Parathyroid adenoma (tissue), 2 donors: Measurements from ENCODE around the gene PLXNA2.

Experiments used
- H2AFZ ChIP-seq: fragments of 300-600 bp; sonication (generic); one replicate; pipeline ENCODE4 v1.7.0; 2017; ENCODE audit warnings: antibody characterized with exemption, mild to moderate bottlenecking
- H3K27ac ChIP-seq: fragments of 300-600 bp; sonication (generic); one replicate; pipeline ENCODE4 v1.7.0; 2017
- H3K27me3 ChIP-seq: fragments of 300-600 bp; sonication (generic); one replicate; pipeline ENCODE4 v1.7.0; 2017; ENCODE audit warnings: low read length; ENCODE audit not compliant: control insufficient read depth, insufficient read depth
- H3K36me3 ChIP-seq: fragments of 300-600 bp; sonication (generic); one replicate; pipeline ENCODE4 v1.7.0; 2017; ENCODE audit warnings: low read length; ENCODE audit not compliant: control insufficient read depth, insufficient read depth
- H3K4me1 ChIP-seq: fragments of 300-600 bp; sonication (generic); one replicate; pipeline ENCODE4 v1.7.0; 2017; ENCODE audit warnings: control low read depth
- H3K4me2 ChIP-seq: fragments of 300-600 bp; sonication (generic); one replicate; pipeline ENCODE4 v1.7.0; 2017; ENCODE audit warnings: low read length
- H3K4me3 ChIP-seq: fragments of 300-600 bp; sonication (generic); one replicate; pipeline ENCODE4 v1.7.0; 2017; ENCODE audit warnings: low read depth, low read length
- H3K79me2 ChIP-seq: fragments of 300-600 bp; sonication (generic); one replicate; pipeline ENCODE4 v1.7.0; 2017; ENCODE audit warnings: control low read depth
- H3K9ac ChIP-seq: fragments of 300-600 bp; sonication (generic); one replicate; pipeline ENCODE4 v1.7.0; 2017; ENCODE audit warnings: mild to moderate bottlenecking
- H3K9me3 ChIP-seq: fragments of 300-600 bp; sonication (generic); one replicate; pipeline ENCODE4 v1.7.0; 2017; ENCODE audit warnings: low read length; ENCODE audit not compliant: control insufficient read depth
- CTCF ChIP-seq: fragments of 300-600 bp; sonication (generic); IDR thresholded peaks from one replicate; pipeline ENCODE4 v1.7.0; 2017; ENCODE audit warnings: antibody characterized with exemption, mild to moderate bottlenecking
- donor health status: primary hyperparathyroidism.

PLXNA2 gene

DNA sequence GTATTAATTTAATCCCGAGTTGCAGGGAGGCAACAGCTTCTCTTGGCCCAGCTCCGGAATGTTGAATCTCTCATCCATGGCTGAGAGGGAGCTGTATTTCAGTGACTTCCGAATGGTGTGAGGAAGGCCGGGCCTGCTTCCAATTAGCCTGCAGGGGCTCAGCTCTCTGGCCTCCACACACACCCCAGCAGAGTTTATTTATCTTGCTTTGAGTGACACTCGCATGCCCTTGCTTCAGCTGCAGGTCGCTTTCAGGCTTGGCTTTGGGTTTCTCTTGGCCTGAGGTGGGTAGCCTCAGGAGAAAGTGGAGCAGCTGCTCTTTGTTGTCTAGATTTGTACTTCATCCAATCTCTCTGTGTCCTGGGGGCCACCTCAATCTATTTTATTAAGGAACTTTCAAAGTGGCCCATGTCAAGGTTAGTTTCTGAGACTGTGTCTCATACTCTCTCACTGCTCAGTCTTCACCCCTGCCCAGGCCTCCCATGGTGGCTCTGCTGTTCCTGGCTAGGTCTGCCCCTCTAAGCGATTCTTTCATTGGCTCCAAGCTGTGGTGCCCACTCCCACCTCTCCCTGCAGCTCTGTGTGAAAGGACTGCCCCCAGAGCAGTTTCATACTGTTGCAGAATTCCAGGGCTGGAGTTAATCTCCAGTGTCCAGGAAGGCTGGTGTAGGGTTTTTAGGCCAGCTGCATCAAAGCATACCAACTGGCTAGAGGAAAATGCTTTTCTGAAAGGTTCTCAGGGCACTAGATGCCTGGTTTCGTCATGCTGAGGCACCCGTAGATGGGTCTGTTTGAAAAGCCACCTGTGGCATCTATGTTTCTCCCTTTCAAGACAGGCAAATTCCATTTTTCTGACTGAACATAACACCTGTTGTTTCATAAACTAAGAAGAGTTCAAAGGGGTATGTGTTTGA, 153.5 kb downstream of the PLXNA2 start:
- no peaks in the 10 kb centered on the region for H3K4me1 ChIP-seq
- H3K4me3 ChIP-seq: no peak overlapping the region
- H3K79me2 ChIP-seq: no peaks in the 10 kb centered on the region
- H3K4me2 ChIP-seq: no peak overlapping the region
- H3K9me3 ChIP-seq: no peaks in the 10 kb centered on the region
- no peak overlapping the region for H3K27ac ChIP-seq
- no peak overlapping the region for H2AFZ ChIP-seq
- no peak for TF ChIP-seq CTCF
- H3K27me3 ChIP-seq: no peaks in the 10 kb centered on the region
- H3K9ac ChIP-seq: no peak overlapping the region
- H3K36me3 ChIP-seq: no peaks in the 10 kb centered on the region

DNA sequence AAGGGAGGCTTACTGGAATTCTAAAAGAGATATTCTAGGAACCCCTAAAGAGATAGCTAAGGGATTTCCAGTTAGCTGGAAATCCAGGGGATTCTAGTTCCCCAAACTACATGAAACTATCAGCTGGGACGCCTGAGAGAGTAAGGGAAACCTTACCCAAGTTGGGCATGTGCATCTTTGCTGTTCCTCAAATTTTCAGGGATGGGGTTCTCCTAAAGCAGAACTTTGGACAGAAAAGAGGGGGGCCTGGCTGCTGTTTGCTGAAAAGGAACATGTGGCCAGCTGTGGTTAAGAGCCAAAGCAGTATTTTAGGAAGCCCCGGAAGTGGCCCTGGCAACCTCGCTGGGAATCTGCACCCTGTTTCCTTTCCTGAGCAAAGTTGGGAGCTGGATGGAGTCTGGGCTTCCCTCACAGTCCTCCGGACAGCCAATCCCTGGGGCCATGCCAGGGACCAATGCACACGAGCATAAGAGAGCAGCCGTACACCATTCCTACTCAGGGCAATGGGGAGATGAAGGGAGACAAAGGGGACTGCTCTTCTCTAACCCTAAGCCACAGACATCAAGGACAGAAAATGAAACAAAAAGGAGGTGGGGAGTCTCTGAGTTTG, 154.3 kb downstream of the PLXNA2 start:
- H3K36me3 ChIP-seq: no peaks in the 10 kb centered on the region
- no peak overlapping the region for H3K27ac ChIP-seq
- H3K9ac ChIP-seq: no peak overlapping the region
- H2AFZ ChIP-seq: no peak overlapping the region
- H3K4me3 ChIP-seq: no peak overlapping the region
- H3K4me1 ChIP-seq: no peaks in the 10 kb centered on the region
- H3K9me3 ChIP-seq: no peaks in the 10 kb centered on the region
- TF ChIP-seq CTCF: no peak
- H3K4me2 ChIP-seq: no peak overlapping the region
- no peaks in the 10 kb centered on the region for H3K79me2 ChIP-seq
- H3K27me3 ChIP-seq: no peaks in the 10 kb centered on the region

DNA sequence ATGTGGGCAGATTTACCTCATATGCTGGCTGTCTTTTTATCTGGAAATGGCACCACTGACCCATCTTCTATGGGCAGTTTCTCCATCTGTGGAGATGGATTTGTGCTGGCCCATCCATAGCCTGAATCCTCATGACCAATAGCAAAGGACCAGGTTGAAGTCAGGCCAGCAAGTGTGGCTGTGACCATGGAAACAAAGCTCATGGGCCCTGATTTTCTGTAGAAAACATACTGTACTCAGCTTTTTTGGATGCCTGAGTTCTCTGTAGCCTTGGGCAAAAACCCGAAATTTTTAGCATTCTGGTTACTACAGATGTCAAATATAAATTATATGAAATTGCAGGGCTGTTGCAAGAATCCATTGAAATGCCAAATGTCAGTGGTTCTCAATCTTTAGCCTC, 155.0 kb downstream of the PLXNA2 start:
- Histone ChIP-seq H3K4me2 (no peak overlapping the region), H3K36me3 (no peaks in the 10 kb centered on the region), H3K27me3 (no peaks in the 10 kb centered on the region), H2AFZ (no peak overlapping the region), H3K27ac (no peak overlapping the region), H3K4me3 (no peak overlapping the region), H3K9ac (no peak overlapping the region), H3K9me3 (no peaks in the 10 kb centered on the region), H3K79me2 (no peaks in the 10 kb centered on the region), H3K4me1 (no peaks in the 10 kb centered on the region)
- no peak for TF ChIP-seq CTCF

- Histone ChIP-seq H3K36me3 (no peaks in the 10 kb centered on the region), H3K4me3 (no peak overlapping the region), H3K27ac (no peak overlapping the region), H3K4me2 (no peak overlapping the region), H3K9ac (no peak overlapping the region), H3K27me3 (no peaks in the 10 kb centered on the region), H3K4me1 (no peaks in the 10 kb centered on the region), H3K79me2 (no peaks in the 10 kb centered on the region), H3K9me3 (no peaks in the 10 kb centered on the region), H2AFZ (no peak overlapping the region)
- TF ChIP-seq CTCF: no peak
These were observed 155.9 kb downstream of the PLXNA2 start for GRCh38 chr1:208088319-208088718.
